GM12878 (cell line): ENCODE measurements around the gene RTP1. TPM values are rescaled to one million over a fixed set of nuclear protein-coding genes. Genes with fewer than 3 reads are reported as not detected.

Experiments
- ATAC-seq: fragments of 200-7000 bp; cut with Tn5 transposase; 3 replicates; pipeline ENCODE4 v1.9.1; 2020; ENCODE audit warnings: mild to moderate bottlenecking, moderate library complexity
- BruUV-seq: library from RNA; stranded (reverse); fragments of 400-500 nt; replicated peaks from 2 replicates; lab custom pipeline; 2021; lab: Mats Ljungman, UMichigan
- CTCF ChIA-PET: fragments of 300-600 bp; sonication (Branson Sonifier 250); formaldehyde crosslinking; extraction: SDS; loops from one replicate; lab custom pipeline; 2021; ENCODE audit warnings: inconsistent platforms; lab: Yijun Ruan, JAX
- POLR2A ChIA-PET: fragments of 350-600 bp; formaldehyde crosslinking; extraction: SDS; loops from one replicate; lab custom pipeline; 2021; ENCODE audit warnings: inconsistent platforms; lab: Charles Lee
- RAD21 ChIA-PET: fragments of 300-600 bp; sonication (Branson Sonifier 250); formaldehyde crosslinking; loops from one replicate; lab custom pipeline; 2023; ENCODE audit warnings: antibody characterized with exemption; ENCODE audit not compliant: unreplicated experiment; lab: Charles Lee
- SMC1A ChIA-PET: fragments of 300-600 bp; sonication (Branson Sonifier 250); formaldehyde crosslinking; loops from one replicate; lab custom pipeline; 2023; ENCODE audit not compliant: unreplicated experiment, uncharacterized antibody; lab: Charles Lee
- DNase-seq: peaks from one replicate; pipeline ENCODE4 v3.0.0-alpha.2; 2011; ENCODE audit warnings: low read depth, low spot score
- FAIRE-seq: peaks from 3 replicates; lab custom pipeline; 2011; peaks lifted over from hg19 to GRCh38; lab: Jason Lieb, UNC
- H2AFZ ChIP-seq: 2 replicates; pipeline ENCODE4 v1.6.0; 2011; ENCODE audit warnings: low read depth, low read length, control low read depth; ENCODE audit not compliant: control insufficient read depth
- H3K27ac ChIP-seq: 2 replicates; pipeline ENCODE4 v1.5.1; 2011; ENCODE audit warnings: control low read depth; ENCODE audit not compliant: control insufficient read depth, insufficient read depth
- H3K27me3 ChIP-seq, 2 experiments: replicated peaks in 1 of 2; 2 replicates each; pipeline versions ENCODE4 v1.6.0 to v1.6.1; 2011; ENCODE audit warnings: low read length in 1 of 2; ENCODE audit not compliant: control insufficient read depth in 2 of 2, insufficient read depth in 2 of 2
- H3K36me3 ChIP-seq, 2 experiments: 2 replicates each; pipeline ENCODE4 v1.5.1; 2011; ENCODE audit warnings: low read length in 1 of 2; ENCODE audit not compliant: control insufficient read depth in 2 of 2, insufficient read depth in 2 of 2
- H3K4me1 ChIP-seq: 2 replicates; pipeline ENCODE4 v1.6.1; 2011; ENCODE audit warnings: mild to moderate bottlenecking, low read length, moderate library complexity, mixed read lengths; ENCODE audit not compliant: control insufficient read depth, insufficient read depth
- H3K4me2 ChIP-seq: 2 replicates; pipeline ENCODE4 v1.6.0; 2011; ENCODE audit warnings: control low read depth; ENCODE audit not compliant: control insufficient read depth, insufficient read depth
- H3K4me3 ChIP-seq: fragments of 200-600 bp; sonication (generic); 2 replicates; pipeline ENCODE4 v1.5.1; 2016
- H3K79me2 ChIP-seq: 2 replicates; pipeline ENCODE4 v1.6.0; 2011; ENCODE audit warnings: low read length; ENCODE audit not compliant: control insufficient read depth, insufficient read depth
- H3K9ac ChIP-seq: 2 replicates; pipeline ENCODE4 v1.8.0; 2011; ENCODE audit warnings: low read length, control low read depth, mixed read lengths; ENCODE audit not compliant: control insufficient read depth, insufficient read depth
- H3K9me3 ChIP-seq: replicated peaks from 3 replicates; pipeline ENCODE4 v1.5.1; 2011; ENCODE audit warnings: mild to moderate bottlenecking, low read length; ENCODE audit not compliant: control insufficient read depth, insufficient read depth
- H4K20me1 ChIP-seq: 2 replicates; pipeline ENCODE4 v1.6.0; 2011; ENCODE audit not compliant: control insufficient read depth, insufficient read depth
- ASH2L ChIP-seq: fragments of 300-600, 200-600 bp; sonication (generic); IDR thresholded peaks from 2 replicates; pipeline ENCODE4 v1.6.1; 2017; ENCODE audit warnings: low read depth, mild to moderate bottlenecking, borderline replicate concordance
- BRCA1 ChIP-seq: IDR thresholded peaks from 2 replicates; pipeline ENCODE4 v1.6.1; 2011; ENCODE audit warnings: low read depth, low read length, improper control_type of control experiment
- CHD4 ChIP-seq: fragments of 200-600 bp; sonication (generic); IDR thresholded peaks from 2 replicates; pipeline ENCODE4 v1.6.1; 2016; ENCODE audit warnings: mild to moderate bottlenecking
- E2F4 ChIP-seq: IDR thresholded peaks from 2 replicates; pipeline ENCODE4 v1.6.1; 2012; ENCODE audit warnings: low read depth, low read length, improper control_type of control experiment
- E4F1 ChIP-seq: fragments of 450-650 bp; IDR thresholded peaks from 2 replicates; pipeline ENCODE4 v1.6.1; 2018; ENCODE audit warnings: borderline replicate concordance, mild to moderate bottlenecking; ENCODE audit not compliant: partially characterized antibody
- EP300 ChIP-seq, 2 experiments: fragments of 150-350 bp in 1 of 2; IDR thresholded peaks; 2 replicates each; pipeline ENCODE4 v1.6.1; 2011 to 2012; ENCODE audit warnings: low read depth in 2 of 2, low read length in 2 of 2, borderline replicate concordance in 1 of 2, improper control_type of control experiment in 1 of 2, inconsistent platforms in 1 of 2; ENCODE audit not compliant: control insufficient read depth in 1 of 2
- NR2F1 ChIP-seq: fragments of 450-650 bp; conservative IDR thresholded peaks from 2 replicates; pipeline ENCODE4 v1.6.1; 2017; ENCODE audit warnings: mild to moderate bottlenecking
- POU2F2 ChIP-seq: IDR thresholded peaks from 3 replicates; pipeline ENCODE4 v1.6.1; 2011; ENCODE audit warnings: low read depth, mild to moderate bottlenecking, low read length, borderline replicate concordance
- RAD51 ChIP-seq: fragments of 450-650 bp; IDR thresholded peaks from 2 replicates; pipeline ENCODE4 v1.6.1; 2016; ENCODE audit warnings: moderate library complexity, mild to moderate bottlenecking, inconsistent platforms
- RFX5 ChIP-seq: IDR thresholded peaks from 2 replicates; pipeline ENCODE4 v1.6.1; 2011; ENCODE audit warnings: low read depth, low read length, improper control_type of control experiment
- SKIL ChIP-seq: fragments of 450-650 bp; IDR thresholded peaks from 2 replicates; pipeline ENCODE4 v1.6.1; 2017; ENCODE audit warnings: mild to moderate bottlenecking, low read depth, inconsistent platforms; ENCODE audit not compliant: poor library complexity, severe bottlenecking
- SMARCA5 ChIP-seq: fragments of 450-650 bp; IDR thresholded peaks from 2 replicates; pipeline ENCODE4 v1.6.1; 2017; ENCODE audit warnings: mild to moderate bottlenecking
- ZNF24 ChIP-seq: fragments of 450-650 bp; IDR thresholded peaks from 2 replicates; pipeline ENCODE4 v1.6.1; 2017; ENCODE audit warnings: antibody characterized with exemption, mild to moderate bottlenecking
- ZNF687 ChIP-seq: fragments of 450-650 bp; IDR thresholded peaks from 2 replicates; pipeline ENCODE4 v1.6.1; 2017; ENCODE audit warnings: mild to moderate bottlenecking, moderate library complexity
- ZZZ3 ChIP-seq: IDR thresholded peaks from 2 replicates; pipeline ENCODE4 v1.6.1; 2011; ENCODE audit warnings: low read depth; ENCODE audit not compliant: control insufficient read depth, insufficient read length
- WGBS: methylation state at CpG from one replicate; pipeline ENCODE4 v1.1.6; 2016; ENCODE audit warnings: low lambda C conversion rate; ENCODE audit not compliant: insufficient replicate concordance, insufficient coverage; ENCODE audit errors: missing lambda C conversion rate; 5-methylcytosine and 5-hydroxymethylcytosine counted together
- in situ Hi-C: fragments of 300-500 bp; cut with MboI; formaldehyde crosslinking; loops from 9 replicates; pipeline ENCODE4 v1.14.3; 2018; ENCODE audit warnings: mixed read lengths
- intact Hi-C: fragments of 100-400 bp; cut with micrococcal nuclease; formaldehyde crosslinking; loops from one replicate; pipeline ENCODE4 v1.14.2; 2022; ENCODE audit not compliant: unreplicated experiment
- polyA plus RNA-seq, 11 experiments: library from polyadenylated mRNA; depleted of rRNA in 4 of 11; unstranded in 6 of 11; stranded (reverse) in 5 of 11; fragments of >200 nt; fragmentation: Nextera tagmentation in 4 of 11; fragmentation: Illumina TruSeq in 1 of 11; extraction: Ambion mirVana in 4 of 11; extraction: Trizol in 1 of 11; gene quantifications; 1 replicate in 1 of 11; 2 replicates in 10 of 11; pipeline versions ENCODE4 v1.2.1 to v1.2.3, GENCODE V29; 2011 to 2016; ENCODE audit warnings: inconsistent platforms in 2 of 11, missing spikeins in 2 of 11, low read depth in 1 of 11
- total RNA-seq, 4 experiments: library from RNA; depleted of rRNA in 3 of 4; stranded (reverse); fragments of >200 nt in 3 of 4; fragmentation: Illumina TruSeq in 1 of 4; extraction: Trizol in 1 of 4; gene quantifications; 2 replicates each; pipeline versions ENCODE4 v1.2.1 to v1.2.3, GENCODE V29; 2013 to 2021

Gene RTP1
- total and polyA plus RNA-seq, 10 of the 15 experiments (the other 5 are each of a cell fraction or from before 2014, with no cell fraction given) = not detected

- 3% methylated on average over 4 of the region's 4 CpGs for WGBS
- no peak for TF ChIP-seq ZNF687
- TF ChIP-seq SKIL = no peak
- TF ChIP-seq E4F1 = no peak
- no peak for TF ChIP-seq NR2F1
- TF ChIP-seq POU2F2 = no peak
- no peak for TF ChIP-seq E2F4
- TF ChIP-seq EP300 (IDR thresholded peaks at IDR 0.05; ENCODE audit: borderline replicate concordance in 1 of 2, control insufficient read depth in 1 of 2, low read depth in 2 of 2, low read length in 2 of 2) = no peak
- TF ChIP-seq ZZZ3 = no peak
- TF ChIP-seq SMARCA5 = no peak
- TF ChIP-seq RAD51 = no peak
- no peak for TF ChIP-seq CHD4
- TF ChIP-seq ZNF24 = no peak
- no peak for TF ChIP-seq RFX5
- no peak for TF ChIP-seq ASH2L
- TF ChIP-seq BRCA1 = no peak
Measured at GRCh38 chr3:187198490-187198889, 1.2 kb downstream of the RTP1 start.

More at GRCh38 chr3:187198490-187198889, 1.2 kb downstream of the RTP1 start:
- Histone ChIP-seq H3K9ac (no peak overlapping the region), H3K27me3 (no peaks in the 10 kb centered on the region; a peak in 1 of 4 replicates), H3K4me2 (no peak overlapping the region), H3K27ac (no peak overlapping the region), H3K4me3 (no peak overlapping the region), H3K9me3 (no peaks in the 10 kb centered on the region), H3K79me2 (no peaks in the 10 kb centered on the region), H2AFZ (no peak overlapping the region), H3K36me3 (no peaks in the 10 kb centered on the region), H4K20me1 (no peaks in the 10 kb centered on the region), H3K4me1 (no peaks in the 10 kb centered on the region)
- in situ Hi-C loops = no loop called here
- POLR2A ChIA-PET = no interaction called here
- SMC1A ChIA-PET = interaction anchor here (1.3 kb wide), 1 partner anchor 12 kb away, joined by 3 read pairs; no protein-coding TSS in a partner anchor
- intact Hi-C loops = no loop called here
- ATAC-seq (peak; percentile 62), FAIRE-seq (peak; percentile 31), DNase-seq (no peak)
- BruUV-seq = no TSS peak
- RAD21 ChIA-PET = no interaction called here
- CTCF ChIA-PET = interaction anchor here (1.1 kb wide), 1 partner anchor 9 kb away, joined by 3 read pairs; no protein-coding TSS in a partner anchor
